Right lung (tissue), 5 donors: ENCODE measurements around the gene PTPRT. TPM values are rescaled to one million over a fixed set of nuclear protein-coding genes. Genes with fewer than 3 reads are reported as not detected.
"Not testable (repeated sequence)": the region's sequence is repeated elsewhere in the genome, so short reads cannot be mapped to it uniquely, and the experiment has no call there.

Experiments
- DNase-seq, 2 donors: peaks; one replicate each; pipeline ENCODE4 v3.0.0-alpha.2; 2013
- polyA plus RNA-seq, 5 donors: library from polyadenylated mRNA; unstranded; fragments of 120-200 nt; gene quantifications; one replicate each; pipeline versions ENCODE4 v1.2.1 to v1.2.3, GENCODE V29; 2013; ENCODE audit warnings: inconsistent platforms in 1 of 5, low replicate concordance in 1 of 5; ENCODE audit not compliant: insufficient read length in 5 of 5, insufficient read depth in 1 of 5

The PTPRT gene
- polyA plus RNA-seq, 5 donors: 0.27 to 2.7 (median 1.6) TPM

DNA sequence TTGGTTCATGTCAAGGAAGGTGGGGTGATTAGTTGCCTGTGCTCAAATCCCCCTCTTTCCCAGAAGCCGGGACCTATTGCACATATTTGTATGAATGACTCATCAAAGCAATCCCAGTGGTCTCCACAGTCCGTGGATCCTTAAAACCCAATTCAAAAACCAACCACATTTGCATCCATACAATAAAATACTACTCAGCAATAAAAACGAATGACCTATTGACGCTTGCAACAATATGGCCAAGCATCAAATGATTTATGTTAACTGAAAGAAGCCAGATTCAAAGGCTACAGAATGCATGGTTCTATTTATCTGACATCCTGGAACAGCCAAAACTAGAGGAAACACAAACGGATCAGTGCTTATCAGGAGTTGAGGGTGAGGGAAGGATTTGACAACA lies 275.4 kb downstream of the PTPRT start:
- no peak for DNase-seq

DNA sequence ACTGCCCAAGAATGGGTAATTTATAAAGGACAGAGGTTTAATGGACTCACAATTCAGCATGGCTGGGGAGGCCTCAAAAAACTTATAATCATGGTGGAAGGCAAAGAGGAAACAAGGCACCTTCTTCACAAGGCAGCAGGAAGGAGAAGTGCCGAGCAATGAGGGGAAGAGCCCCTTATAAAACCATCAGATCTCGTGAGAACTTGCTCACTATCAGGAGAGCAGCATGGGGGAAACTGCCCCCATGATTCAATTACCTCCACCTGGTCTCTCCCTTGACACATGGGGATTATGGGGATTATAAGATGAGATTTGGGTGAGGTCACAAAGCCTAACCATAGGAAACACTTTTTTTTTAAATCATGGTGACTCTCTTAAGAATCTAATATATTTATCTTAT lies 278.9 kb downstream of the PTPRT start:
- not testable (repeated sequence) for DNase-seq

DNA sequence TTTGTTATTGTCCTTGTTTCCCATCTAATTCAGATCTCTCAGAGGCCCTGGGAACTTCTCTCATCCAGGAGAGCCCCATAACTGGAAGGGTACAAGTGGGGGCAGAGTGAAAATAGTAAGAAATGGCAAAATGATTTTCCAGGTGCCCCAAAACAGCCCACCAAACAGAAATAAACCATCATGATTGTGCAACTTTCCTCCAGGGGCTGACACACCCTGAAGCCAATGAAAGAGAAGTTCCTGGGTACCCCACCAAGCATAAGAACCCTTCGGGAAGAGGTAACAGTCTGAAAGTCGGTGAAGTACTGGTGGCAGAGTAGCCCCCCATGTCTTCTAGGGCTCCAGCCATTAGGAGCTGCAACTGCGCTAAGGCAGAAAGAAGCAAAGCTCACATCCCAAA lies 282.0 kb downstream of the PTPRT start:
- no peak for DNase-seq

DNA sequence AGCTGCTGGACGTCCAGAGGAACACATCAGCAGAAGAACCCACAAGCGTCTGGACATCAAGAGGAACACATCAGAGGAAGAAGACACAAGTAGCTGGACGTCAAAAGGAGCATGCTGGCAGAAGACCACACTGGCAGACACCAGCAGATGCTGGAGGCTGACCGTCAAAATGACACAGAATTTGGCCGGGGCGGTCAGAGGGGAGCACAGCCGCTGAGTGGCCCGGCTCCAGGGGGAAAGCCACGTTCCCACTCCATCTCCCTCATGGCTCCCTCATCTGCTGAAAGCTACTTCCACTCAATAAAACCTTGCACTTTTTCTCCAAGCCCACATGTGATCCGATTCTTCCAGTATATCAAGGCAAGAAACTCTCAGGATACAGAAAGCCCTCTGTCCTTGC lies 283.6 kb downstream of the PTPRT start:
- no peak for DNase-seq

DNA sequence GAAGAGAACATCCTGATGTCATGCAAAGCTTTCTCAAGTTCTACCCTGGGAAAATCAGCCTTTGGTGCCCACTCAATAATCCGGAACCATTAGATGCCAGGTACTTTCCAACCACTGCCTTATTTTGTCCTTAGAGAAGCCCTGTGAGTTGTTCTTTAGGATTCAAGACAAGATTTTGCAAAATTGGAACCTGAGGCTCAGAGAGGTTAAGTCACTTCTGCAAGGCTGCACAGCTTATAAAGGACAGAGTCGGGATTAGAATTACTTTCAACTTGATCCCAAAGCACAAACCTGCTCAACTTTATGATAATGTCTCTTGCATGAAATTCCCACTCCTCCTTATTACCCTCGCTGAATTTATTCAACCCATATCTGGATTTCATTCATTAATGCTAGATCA lies 287.2 kb downstream of the PTPRT start:
- no peak for DNase-seq

DNA sequence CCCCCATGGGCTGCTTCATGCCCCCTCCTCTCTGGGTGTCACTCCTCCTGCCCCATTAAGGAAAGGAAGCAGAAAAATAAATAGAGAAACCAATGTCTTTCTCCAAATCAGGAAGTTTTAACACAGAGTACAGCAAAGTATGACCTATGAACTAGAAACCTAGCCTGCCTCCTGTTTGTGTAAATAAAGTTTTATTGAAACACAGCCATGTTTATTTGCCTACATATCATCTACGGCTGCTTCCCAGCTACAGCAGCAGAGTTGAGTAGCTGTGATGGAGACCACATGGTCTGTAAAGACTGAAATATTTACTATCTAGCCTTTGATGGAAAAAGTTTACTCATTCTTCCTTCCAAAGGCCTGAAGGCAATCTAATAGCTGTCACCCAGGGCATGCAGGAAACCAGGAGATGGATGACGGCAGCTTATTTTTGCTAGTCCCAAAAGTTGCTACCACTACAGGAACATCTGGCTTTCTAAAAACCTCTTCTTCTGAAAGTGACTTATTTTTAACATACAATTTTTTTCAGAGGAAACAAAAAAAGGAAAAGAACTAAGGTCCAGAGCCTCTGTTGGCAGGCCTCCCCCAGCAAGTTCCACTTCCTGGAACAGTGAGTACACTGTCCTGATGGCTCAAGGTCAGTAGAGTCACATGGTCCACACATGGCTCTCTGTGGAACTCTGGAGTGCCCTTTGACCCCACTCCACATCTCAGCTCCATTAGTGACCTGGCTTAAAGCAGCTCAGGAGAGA lies 287.8 kb downstream of the PTPRT start:
- DNase-seq: peak in 1 of 2 donors; percentile 17

DNA sequence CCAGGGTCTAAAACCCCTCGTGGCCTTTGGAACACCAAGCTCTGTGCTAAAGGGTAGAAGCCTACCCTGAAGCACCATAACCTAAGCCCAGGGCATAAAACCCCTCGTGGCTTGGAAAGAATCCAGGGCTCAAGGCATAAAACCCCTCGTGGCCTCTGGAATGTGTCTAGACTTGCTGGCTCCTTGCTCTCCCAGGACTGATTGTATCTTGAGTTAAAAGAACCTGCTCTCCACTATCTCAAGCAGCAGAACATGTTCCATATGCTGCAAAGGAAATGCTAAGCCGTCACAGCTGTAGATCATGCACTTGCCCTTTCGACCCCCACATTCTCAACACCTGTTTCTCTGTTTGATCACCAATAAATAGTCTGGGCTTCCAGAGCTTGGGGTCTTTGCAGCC lies 288.9 kb downstream of the PTPRT start:
- not testable (repeated sequence) for DNase-seq

DNA sequence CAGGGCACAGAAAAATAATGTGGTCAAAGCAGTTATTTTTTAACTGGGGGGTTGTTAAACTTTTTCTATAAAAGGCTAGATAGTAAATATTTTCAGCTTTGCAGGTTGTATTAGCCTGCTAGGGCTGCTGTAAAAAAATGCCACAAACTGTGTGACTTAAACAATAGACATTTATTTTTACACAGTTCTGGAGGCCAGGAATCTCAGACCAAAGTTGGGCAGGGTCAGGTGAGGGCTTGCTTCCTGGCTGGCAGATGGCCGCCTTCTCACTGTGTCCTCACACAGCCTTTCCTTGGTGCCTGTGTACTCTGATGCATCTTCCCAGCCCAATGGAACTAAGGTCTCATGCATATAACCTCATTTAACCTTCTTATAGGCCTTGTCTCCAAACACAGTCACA lies 294.7 kb downstream of the PTPRT start:
- DNase-seq: no peak

DNA sequence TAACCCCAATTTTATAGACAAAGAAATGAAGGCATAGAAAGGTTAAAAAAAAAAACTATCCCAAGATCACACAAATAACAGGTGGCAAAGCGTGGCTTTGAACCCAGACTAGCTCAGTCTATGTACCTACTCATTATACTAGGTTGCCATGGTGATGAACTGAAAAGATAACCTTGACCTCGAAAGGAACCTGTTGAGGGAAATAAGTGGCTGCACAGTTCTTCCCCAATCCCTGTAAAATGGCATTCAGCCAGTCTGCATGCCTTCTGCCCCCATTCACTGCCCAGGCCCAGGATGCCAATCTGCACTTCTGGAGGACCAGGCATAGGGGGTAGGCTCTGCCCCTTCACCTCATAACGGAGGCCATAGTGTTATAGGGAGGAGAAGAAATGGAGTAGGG lies 295.2 kb downstream of the PTPRT start:
- DNase-seq: peak; percentile 11 to 19

DNA sequence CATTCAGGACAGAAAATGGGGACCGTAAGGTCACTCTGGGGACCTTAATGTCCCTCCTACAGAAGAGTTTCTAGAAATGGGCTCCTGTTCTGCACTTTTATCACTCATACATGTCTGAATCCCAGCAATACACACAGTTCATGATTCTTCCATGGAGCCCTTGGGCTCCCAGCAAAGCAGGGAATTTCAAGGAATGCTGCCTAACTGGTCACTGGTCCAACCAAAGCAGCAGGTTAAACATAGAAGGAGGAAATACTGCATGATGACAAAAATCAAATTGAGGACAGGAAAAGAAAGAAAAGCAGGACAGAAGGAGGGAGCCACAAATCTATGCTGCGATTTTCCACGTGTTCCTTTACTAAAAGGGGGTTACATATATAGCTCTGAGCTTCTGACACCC lies 300.2 kb downstream of the PTPRT start:
- DNase-seq: no peak

DNA sequence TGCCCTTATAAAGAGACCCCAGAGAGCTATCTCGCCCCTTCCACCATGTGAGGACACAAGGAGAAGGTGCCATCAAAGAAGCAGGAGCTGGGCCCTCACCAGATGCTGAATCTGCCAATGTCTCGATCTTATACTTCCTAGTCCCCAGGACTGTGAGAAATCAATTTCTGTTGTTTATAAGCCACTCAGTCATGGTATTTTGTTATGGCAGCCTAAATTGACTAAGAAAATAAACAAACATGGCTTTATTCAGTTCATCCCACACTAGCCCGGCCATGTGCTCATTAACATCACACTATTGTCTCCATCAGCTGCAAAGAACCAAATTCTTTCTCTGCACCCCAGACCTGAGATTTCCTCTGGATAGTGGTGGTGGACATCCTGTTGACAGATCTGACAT lies 302.4 kb downstream of the PTPRT start:
- no peak for DNase-seq

DNA sequence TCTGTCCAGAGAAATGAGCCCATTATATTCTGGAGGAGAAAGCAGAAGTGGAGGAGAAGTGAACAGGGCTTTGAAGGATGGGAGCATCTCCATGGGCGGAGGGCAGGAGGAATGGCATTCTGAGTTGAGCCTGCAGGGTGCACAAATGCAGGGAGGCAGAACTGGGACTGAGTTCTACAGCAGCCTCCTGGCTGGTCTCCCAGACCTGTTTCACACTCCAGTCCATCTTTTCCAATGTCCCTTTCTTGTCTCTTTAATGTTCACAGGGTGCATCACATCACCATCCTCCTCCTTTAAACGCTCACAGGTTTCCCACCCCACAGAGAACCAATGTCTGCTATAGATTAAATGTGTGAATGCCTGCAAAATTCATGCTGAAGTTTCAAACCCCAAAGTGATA lies 302.9 kb downstream of the PTPRT start:
- DNase-seq: no peak

DNA sequence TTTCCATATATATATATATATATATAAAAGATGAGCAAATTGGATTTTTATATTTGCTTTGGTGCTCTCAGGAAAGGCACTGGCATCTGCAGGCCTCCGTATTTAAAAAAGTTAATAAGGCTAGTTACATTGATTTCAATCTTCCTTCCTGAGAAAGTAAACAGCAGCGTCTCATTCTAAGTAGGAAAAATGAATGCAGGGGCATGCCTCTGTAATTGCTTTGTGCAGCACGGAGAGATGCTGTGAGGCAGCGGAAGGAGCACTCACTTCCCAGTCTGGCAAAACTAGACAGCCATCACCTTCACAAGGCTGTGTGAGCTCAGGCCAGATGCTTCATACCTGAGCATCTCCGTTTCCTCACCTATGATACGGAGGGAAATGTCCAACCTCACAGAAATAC lies 303.7 kb downstream of the PTPRT start:
- DNase-seq: no peak

DNA sequence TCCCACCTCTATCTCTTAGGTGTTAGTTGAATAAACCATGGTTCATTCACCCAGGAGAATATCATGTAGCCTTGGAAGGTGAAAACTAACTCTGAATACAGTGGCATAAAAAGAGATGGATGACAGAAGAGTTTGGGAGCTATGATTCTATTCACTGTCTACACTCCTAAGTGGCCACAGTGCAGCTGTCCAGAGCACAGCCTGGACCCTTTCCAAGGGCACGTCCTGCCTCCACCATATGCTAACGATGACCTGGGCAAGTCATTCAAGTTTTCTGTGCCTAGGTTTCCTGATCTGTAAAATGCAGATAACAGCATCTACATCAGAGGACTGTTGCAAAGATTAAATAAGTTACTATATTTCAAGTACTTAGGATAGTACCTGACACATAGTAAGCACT lies 314.1 kb downstream of the PTPRT start:
- no peak for DNase-seq

DNA sequence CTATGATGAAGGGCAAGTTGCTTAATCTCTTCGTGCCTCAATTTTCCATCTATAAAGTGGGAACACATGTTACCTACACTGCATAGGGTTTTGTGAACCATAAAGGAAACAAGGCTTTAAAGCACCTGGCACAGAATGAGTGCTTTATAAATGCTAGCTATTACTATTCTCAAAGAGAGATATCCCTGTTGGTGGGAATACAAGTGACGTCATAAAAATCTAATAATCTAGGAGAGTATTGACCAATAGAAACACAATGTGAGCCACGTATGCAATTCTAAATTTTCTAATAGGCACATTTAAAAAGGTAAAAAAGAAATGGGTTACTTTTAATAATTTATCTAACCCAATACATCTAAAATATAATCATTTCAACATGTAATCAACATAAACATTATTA lies 316.4 kb downstream of the PTPRT start:
- no peak for DNase-seq

DNA sequence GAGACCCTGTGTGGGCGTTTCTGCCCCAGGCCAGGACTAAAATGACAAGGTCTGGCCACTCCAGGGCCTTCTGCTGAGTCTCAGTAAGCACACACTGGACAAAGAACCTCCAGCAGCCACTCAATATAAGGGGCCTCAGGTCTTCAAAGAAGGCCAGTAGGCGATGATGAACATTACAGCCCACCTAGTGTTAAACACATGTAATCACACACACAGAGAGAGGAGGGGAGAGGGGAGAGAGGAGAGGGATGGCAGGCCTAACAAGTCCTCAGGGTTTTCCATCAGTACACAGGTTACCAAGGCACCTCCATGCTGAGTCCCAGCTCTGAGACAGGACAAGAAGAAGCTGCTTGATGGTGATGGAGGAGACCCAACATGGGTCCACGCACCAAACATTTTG lies 325.6 kb downstream of the PTPRT start:
- DNase-seq: no peak

DNA sequence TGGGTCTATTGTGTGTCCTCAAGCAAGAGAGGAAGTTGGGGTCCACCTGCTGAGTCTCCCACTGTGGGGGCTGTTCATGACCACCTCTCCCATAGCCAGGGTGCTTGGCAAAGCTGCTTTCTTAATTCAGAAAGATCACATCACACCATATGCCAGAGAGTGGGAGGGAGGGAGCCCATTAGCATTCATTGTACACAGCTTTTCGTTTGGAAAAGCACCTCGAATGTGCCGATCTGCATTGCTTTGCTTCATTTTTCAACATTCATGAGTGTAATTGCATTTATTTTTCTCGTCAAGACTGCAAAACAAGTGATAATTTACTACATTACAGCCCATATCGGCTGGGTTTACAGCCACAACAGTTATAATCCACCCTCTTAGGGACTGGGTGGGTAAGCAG lies 327.3 kb downstream of the PTPRT start:
- DNase-seq: no peak

DNA sequence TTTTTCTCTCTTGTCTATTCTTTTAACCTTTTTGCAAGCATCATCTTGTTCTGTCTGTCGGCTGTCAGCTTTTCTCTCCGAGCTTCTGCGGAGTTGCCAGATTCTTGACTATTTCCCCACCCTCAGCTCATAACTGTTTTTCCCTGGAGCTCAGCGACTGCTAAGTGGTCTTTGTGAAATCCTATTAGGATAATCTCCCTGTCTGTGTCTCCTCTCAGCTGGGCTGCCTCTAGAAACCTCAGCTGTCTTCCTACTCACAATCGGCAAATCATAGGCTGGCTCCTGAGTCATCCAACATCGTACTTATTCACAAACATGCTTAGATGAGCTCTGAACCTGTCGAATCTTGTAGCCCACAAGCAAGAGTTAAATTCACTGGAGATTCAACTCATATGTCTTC lies 332.3 kb downstream of the PTPRT start:
- DNase-seq: no peak

DNA sequence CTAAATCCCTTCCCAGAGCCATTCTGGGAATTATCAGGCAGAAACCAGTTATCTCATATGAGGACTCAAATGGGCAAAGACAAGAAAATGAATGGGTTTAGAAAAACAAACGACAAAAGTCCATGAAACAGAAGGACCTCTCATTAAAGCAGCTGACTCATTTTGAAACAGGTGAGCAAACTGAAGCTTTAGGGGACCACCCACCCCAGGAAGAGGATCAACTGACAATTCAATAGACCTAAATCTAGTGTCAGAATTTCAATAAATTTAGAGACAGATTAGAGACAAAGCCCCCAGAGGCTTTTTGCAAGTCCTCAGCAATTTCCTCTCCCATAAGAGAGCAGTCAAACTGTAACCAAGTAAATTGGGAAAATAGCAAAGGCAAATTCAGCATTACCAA lies 333.8 kb downstream of the PTPRT start:
- DNase-seq: no peak

DNA sequence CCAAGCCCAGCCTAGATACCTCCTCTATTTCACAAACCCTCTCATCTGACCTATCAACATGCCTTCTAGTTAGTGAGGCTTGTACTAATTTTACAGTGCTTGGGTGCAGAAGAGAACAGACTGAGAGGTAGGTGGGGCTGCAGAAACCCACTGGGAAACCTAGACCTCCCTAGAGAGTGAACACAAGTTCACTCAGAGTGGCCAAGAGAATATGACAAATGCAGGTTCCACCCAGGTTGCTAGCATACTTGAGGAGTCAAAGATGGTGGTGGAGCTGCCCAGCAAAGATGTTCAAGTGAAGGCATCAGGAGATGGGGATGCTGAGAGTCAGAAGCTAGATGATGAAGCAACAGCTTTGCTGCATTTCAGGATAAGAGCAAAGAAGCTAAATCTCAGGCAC lies 337.0 kb downstream of the PTPRT start:
- no peak for DNase-seq

DNA sequence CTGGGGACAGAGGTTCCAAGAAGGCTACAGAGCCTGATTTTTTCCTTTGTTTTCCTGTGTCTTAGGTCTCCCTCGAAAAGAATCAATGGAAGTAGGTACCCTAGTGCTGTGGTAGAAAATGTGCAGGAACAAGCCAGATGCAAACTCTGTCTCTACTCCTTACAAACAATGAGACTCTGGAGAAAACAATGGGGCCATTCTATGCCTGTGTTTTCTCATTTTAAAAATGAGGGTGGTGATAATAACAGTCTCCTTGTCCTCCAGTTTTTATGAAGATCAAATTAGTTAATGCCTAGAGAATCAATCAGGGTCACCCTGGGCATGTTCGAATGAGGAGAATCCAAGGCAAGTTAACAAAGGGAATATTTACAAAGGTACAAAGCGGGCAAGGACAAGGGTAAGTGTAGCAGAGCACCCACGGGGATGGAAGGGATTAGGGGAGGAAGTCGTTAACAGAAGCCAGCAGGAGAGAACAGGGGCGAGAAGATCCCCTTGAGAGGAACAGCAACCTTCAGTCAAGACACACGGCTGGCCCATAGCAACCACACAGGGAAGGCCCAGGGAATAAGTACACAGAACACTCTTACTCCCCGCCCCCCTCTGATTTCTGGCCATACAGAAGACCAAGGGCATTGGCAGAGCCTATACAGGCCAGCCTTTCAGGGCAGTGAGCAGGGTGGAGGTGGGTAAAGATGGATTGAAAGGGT lies 342.8 kb downstream of the PTPRT start:
- DNase-seq: no peak

DNA sequence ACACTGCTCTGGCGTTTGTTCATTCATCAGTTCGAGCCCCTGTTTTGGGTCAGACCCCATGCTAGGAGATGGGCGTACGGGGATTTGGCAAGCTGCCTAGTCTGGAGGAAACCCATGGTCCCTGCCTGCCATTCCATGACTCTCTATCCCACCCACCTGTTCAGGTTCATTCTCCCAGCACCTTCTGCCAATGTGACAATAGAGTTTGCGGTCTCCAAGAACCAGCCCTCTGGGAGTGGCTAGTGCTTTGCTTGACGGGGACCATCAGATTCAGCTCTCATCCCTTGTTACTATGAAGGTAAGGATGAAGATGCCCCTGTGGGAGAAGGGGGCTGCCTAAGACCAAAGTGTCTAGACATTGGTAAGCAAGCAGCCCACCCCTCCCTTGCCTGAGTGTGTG lies 345.0 kb downstream of the PTPRT start:
- no peak for DNase-seq

DNA sequence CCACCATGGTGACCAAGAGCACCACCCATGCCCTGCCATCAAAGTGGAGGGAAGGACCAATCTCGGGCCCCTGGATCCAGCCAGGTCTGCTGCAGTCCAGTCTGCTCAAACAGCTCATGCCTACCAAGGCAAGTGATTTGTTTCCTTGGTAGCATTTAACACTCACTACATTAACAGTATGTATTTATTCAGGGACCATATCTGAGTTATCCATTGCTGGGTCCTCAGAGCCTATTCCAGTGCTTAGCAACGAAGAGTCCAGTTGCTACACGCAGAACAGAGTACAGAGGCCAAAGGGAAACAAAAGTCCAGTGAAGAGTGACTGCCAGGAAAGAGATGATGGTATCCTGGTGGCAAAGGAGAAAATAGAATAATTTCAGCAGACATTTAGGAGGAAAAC lies 352.2 kb downstream of the PTPRT start:
- DNase-seq: no peak

DNA sequence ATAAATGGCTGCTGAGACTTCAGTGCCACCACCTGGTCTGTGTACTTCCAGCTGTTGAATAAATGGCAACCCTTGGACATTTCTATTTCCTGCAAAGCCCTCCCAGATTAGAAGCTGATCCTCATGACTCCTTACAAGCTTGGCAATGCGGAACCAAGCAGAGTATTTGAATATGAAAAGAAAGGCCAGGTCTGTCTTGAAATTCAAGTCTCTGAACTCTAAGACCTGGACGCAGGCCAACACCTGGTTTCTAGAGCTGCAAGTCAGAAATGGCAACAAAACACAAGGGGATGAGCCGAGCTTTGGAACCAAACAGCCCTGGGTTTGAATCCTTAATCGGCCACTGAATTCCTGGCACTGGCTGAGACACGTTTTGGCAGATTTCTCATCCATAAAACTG lies 353.4 kb downstream of the PTPRT start:
- peak; percentile 43 to 45 for DNase-seq
